ENCODE results near the gene SLC35B2. TPM values are rescaled to one million over a fixed set of nuclear protein-coding genes. Genes with fewer than 3 reads are reported as not detected.

Gene SLC35B2
- total RNA-seq, 1 experiment from 2014 or later = 90.6 TPM

GRCh38 chr6:44272999-44273566, 15.8 kb upstream of the SLC35B2 start:
- intact Hi-C loops (cut with micrococcal nuclease) = no loop called here
- H3K36me3 ChIP-seq (ENCODE audit: low read depth, low read length) = no peaks in the 10 kb centered on the region
- H2AFZ ChIP-seq (ENCODE audit: low read length) = no peak overlapping the region
- TF ChIP-seq CTCF (conservative IDR thresholded peaks at IDR 0.05; ENCODE audit: low read depth, low read length) = no peak
- TF ChIP-seq EZH2phosphoT487 (IDR thresholded peaks at IDR 0.05; ENCODE audit: borderline replicate concordance, low read length) = no peak
- TF ChIP-seq EZH2 (IDR thresholded peaks at IDR 0.05; ENCODE audit: low read length, unreplicated experiment) = no peak
- no peaks in the 10 kb centered on the region for H3K79me2 ChIP-seq (ENCODE audit: low read length)
- no peak overlapping the region for H3K4me2 ChIP-seq (ENCODE audit: low read length)
- no peaks in the 10 kb centered on the region for H3K9me2 ChIP-seq (replicated peaks; ENCODE audit: low read length)
- ChIA-PET CTCF (no interaction called here), POLR2A (ENCODE audit: unreplicated experiment) (interaction anchor here (0.6 kb wide), 1 partner anchor 1371 kb away, joined by 4 read pairs; no protein-coding TSS in a partner anchor)
- no peak overlapping the region for H3K9ac ChIP-seq (ENCODE audit: low read length)
- no TSS peak for BruUV-seq (replicated peaks)
- no peaks in the 10 kb centered on the region for H3F3A ChIP-seq (ENCODE audit: low read length, unreplicated experiment)
- H3K27me3 ChIP-seq (ENCODE audit: low read length) = peaks cover 33% of the 10 kb centered on the region
- no peak overlapping the region for H3K27ac ChIP-seq (ENCODE audit: low read length)
- no peak for DNase-seq
- no peak for ATAC-seq
- H3K4me1 ChIP-seq (ENCODE audit: insufficient read depth, low read length) = no peaks in the 10 kb centered on the region
- no peaks in the 10 kb centered on the region for H4K20me1 ChIP-seq (ENCODE audit: low read length)
- H3K9me3 ChIP-seq (ENCODE audit: low read length) = no peaks in the 10 kb centered on the region
- H3K4me3 ChIP-seq (ENCODE audit: low read length) = no peak overlapping the region

GRCh38 chr6:44272529-44272928, 15.2 kb upstream of the SLC35B2 start:
- POLR2A ChIA-PET (ENCODE audit: unreplicated experiment) = no interaction called here
- intact Hi-C loops (cut with micrococcal nuclease) = no loop called here
- BruUV-seq (replicated peaks) = no TSS peak
- CTCF ChIA-PET = no interaction called here
- Histone ChIP-seq H3K9ac (ENCODE audit: low read length) (no peak overlapping the region), H3K36me3 (ENCODE audit: low read depth, low read length) (no peaks in the 10 kb centered on the region), H4K20me1 (ENCODE audit: low read length) (no peaks in the 10 kb centered on the region), H3K4me2 (ENCODE audit: low read length) (no peak overlapping the region), H3K9me3 (ENCODE audit: low read length) (no peaks in the 10 kb centered on the region), H3K27ac (ENCODE audit: low read length) (no peak overlapping the region), H3K9me2 (replicated peaks; ENCODE audit: low read length) (no peaks in the 10 kb centered on the region), H2AFZ (ENCODE audit: low read length) (no peak overlapping the region), H3K79me2 (ENCODE audit: low read length) (no peaks in the 10 kb centered on the region), H3K4me1 (ENCODE audit: insufficient read depth, low read length) (no peaks in the 10 kb centered on the region), H3K4me3 (ENCODE audit: low read length) (no peak overlapping the region), H3F3A (ENCODE audit: low read length, unreplicated experiment) (no peaks in the 10 kb centered on the region), H3K27me3 (ENCODE audit: low read length) (peaks cover 33% of the 10 kb centered on the region)
- no peak for TF ChIP-seq CTCF (conservative IDR thresholded peaks at IDR 0.05; ENCODE audit: low read depth, low read length)
- TF ChIP-seq EZH2phosphoT487 (IDR thresholded peaks at IDR 0.05; ENCODE audit: borderline replicate concordance, low read length) = no peak
- TF ChIP-seq EZH2 (IDR thresholded peaks at IDR 0.05; ENCODE audit: low read length, unreplicated experiment) = no peak
- ATAC-seq (no peak), DNase-seq (no peak)

GRCh38 chr6:44271914-44272313, 14.6 kb upstream of the SLC35B2 start:
- ChIA-PET POLR2A (ENCODE audit: unreplicated experiment) (no interaction called here), CTCF (no interaction called here)
- H3K27ac ChIP-seq (ENCODE audit: low read length) = no peak overlapping the region
- peaks cover 33% of the 10 kb centered on the region for H3K27me3 ChIP-seq (ENCODE audit: low read length)
- no TSS peak for BruUV-seq (replicated peaks)
- no peaks in the 10 kb centered on the region for H3K79me2 ChIP-seq (ENCODE audit: low read length)
- H3K9me2 ChIP-seq (replicated peaks; ENCODE audit: low read length) = no peaks in the 10 kb centered on the region
- no peak overlapping the region for H3K4me2 ChIP-seq (ENCODE audit: low read length)
- no peak overlapping the region for H2AFZ ChIP-seq (ENCODE audit: low read length)
- H3K4me3 ChIP-seq (ENCODE audit: low read length) = no peak overlapping the region
- TF ChIP-seq EZH2 (IDR thresholded peaks at IDR 0.05; ENCODE audit: low read length, unreplicated experiment) (no peak), EZH2phosphoT487 (IDR thresholded peaks at IDR 0.05; ENCODE audit: borderline replicate concordance, low read length) (no peak)
- no peaks in the 10 kb centered on the region for H3K9me3 ChIP-seq (ENCODE audit: low read length)
- no peak overlapping the region for H3K9ac ChIP-seq (ENCODE audit: low read length)
- H3K36me3 ChIP-seq (ENCODE audit: low read depth, low read length) = no peaks in the 10 kb centered on the region
- DNase-seq (no peak), ATAC-seq (no peak)
- H3F3A ChIP-seq (ENCODE audit: low read length, unreplicated experiment) = no peaks in the 10 kb centered on the region
- intact Hi-C loops (cut with micrococcal nuclease) = no loop called here
- no peaks in the 10 kb centered on the region for H4K20me1 ChIP-seq (ENCODE audit: low read length)
- no peaks in the 10 kb centered on the region for H3K4me1 ChIP-seq (ENCODE audit: insufficient read depth, low read length)
